Testis (tissue), 3 donors: Measurements from ENCODE around the gene MEGF9. TPM values are rescaled to one million over a fixed set of nuclear protein-coding genes. Genes with fewer than 3 reads are reported as not detected.

Experiments used
- polyA plus RNA-seq: library from polyadenylated mRNA; stranded (reverse); fragments of 350-450 nt; fragmentation: Illumina TruSeq; extraction: RNeasy Lipid Tissue Mini Kit (QIAGEN cat#74804); gene quantifications from one replicate; pipeline ENCODE4 v1.2.3, GENCODE V29; 2014; ENCODE audit warnings: low read depth, low replicate concordance; ENCODE audit not compliant: insufficient read depth
- total RNA-seq, 2 donors: library from RNA; depleted of rRNA; stranded (reverse); fragments of >200 nt; gene quantifications; one replicate each; pipeline ENCODE4 v1.2.3, GENCODE V29; 2016

Gene MEGF9
- total and polyA plus RNA-seq, 3 donors from 2014 or later, result 7.2 to 8.5 (median 8.2) TPM

Other genes starting within 250 kb of the MEGF9 start
- 10 to 100 TPM; 64.9 to 76.1 TPM for gene CDK5RAP2, start 134.3 kb downstream of the MEGF9 start, total RNA-seq
- 80.5 TPM for gene CDK5RAP2, start 134.3 kb downstream of the MEGF9 start, polyA plus RNA-seq
- gene FBXW2, start 78.9 kb upstream of the MEGF9 start, total RNA-seq, result 10 to 100 TPM; 52.9 to 58.7 TPM
- 46.5 TPM for gene FBXW2, start 78.9 kb upstream of the MEGF9 start, polyA plus RNA-seq
- gene PSMD5, start 128.5 kb upstream of the MEGF9 start, total RNA-seq, result 10 to 100 TPM; 39.0 to 45.0 TPM
- gene PSMD5, start 128.5 kb upstream of the MEGF9 start, polyA plus RNA-seq, result 26.4 TPM
- gene PHF19, start 162.7 kb upstream of the MEGF9 start, total RNA-seq, result 10 to 100 TPM; 40.3 to 41.7 TPM
- gene PHF19, start 162.7 kb upstream of the MEGF9 start, polyA plus RNA-seq, result 28.5 TPM
- gene TRAF1, start 212.3 kb upstream of the MEGF9 start, total RNA-seq, result 1 to 10 TPM; 6.5 to 8.6 TPM
- 3.9 TPM for gene TRAF1, start 212.3 kb upstream of the MEGF9 start, polyA plus RNA-seq